Renal cortex interstitium (tissue), 11 donors: ENCODE results near the gene KLHL29. TPM values are rescaled to one million over a fixed set of nuclear protein-coding genes. Genes with fewer than 3 reads are reported as not detected.

Experiments used
- DNase-seq, 11 donors: peaks; one replicate each; pipeline ENCODE4 v3.0.0-alpha.2; 2013; ENCODE audit warnings: low read depth in 9 of 11, low spot score in 4 of 11; ENCODE audit errors: extremely low read depth in 1 of 11
- polyA plus RNA-seq, 3 donors: library from polyadenylated mRNA; unstranded; fragments of 120-200 nt; gene quantifications; one replicate each; pipeline ENCODE4 v1.2.1, GENCODE V29; 2013; ENCODE audit not compliant: insufficient read length in 3 of 3

KLHL29 gene
- polyA plus RNA-seq, 3 donors: 11.8 to 14.6 (median 12.2) TPM

DNA sequence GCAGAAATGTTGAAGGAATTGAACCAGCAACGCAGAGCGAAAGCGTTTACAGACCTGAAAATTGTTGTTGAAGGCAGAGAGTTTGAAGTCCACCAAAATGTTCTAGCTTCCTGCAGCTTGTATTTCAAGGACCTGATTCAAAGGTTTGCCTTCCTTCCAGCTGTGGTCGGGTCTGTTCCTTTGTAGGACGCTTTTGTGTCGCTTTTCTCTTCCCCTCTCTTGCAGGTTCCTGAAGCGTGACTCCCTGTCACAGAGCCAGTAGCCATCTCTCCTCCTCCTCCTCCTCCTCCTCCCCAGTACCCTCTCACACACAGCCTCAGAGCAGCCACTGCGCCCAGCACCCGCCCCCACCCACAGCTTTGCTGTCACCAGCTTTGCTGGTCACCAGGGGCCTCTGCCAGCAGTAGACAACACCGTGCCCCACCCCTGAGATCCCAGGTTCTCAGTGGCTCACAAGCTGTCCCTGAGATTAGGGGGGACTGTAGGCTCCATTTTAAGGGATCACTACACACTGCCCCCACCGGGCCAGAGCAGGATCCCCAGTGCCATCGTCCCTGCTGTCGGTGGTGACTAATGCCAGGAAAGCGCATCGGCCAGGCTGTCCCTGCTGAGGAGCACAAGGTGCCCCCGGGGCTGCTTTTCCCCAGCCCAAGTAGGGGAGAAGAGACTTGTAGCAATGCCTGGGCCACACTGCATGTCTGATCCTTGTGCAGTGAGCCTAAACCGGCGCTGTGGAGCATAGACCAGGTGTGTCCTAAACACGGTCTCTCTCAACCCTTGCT lies 299.6 kb downstream of the KLHL29 start:
- no peak for DNase-seq

DNA sequence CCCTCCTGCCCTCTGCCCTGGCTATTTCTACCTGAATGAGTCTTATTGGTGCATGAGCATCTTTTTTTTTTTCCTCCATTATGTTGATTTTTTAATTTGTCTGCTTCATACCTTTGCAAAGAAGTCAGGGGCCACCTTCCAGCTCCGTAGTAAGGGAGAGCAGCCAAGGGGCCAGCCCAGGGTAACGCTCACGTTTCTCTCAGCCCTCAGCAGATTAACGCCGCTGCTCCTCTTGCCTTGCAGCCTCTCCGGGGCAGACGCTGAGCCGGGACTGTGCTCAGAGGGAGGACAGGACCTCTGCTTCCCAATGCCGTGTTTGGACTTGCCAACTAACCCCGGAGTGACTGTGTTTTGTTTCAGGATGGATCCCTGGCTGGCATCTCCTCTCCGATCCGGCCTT lies 300.2 kb downstream of the KLHL29 start:
- DNase-seq: no peak

DNA sequence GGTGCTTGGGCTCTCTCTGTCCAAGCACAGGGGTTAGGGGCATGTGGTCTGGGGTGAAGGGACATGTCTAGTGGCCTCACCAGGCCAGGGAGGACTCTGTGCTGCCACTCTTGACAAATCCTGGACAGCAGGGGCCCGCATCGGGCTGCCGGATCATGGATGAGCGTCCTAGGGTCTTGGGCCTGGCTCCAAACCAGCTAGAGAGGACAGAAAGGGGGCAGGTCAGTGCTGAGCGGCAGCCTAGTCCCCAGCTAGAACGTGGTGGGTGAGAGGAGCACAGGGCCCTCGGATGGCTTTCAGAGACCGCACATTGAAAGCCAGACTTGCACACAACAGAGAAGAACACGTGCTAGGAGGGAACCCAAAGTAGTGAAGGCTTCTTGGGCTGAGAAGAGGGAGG lies 300.7 kb downstream of the KLHL29 start:
- no peak for DNase-seq

DNA sequence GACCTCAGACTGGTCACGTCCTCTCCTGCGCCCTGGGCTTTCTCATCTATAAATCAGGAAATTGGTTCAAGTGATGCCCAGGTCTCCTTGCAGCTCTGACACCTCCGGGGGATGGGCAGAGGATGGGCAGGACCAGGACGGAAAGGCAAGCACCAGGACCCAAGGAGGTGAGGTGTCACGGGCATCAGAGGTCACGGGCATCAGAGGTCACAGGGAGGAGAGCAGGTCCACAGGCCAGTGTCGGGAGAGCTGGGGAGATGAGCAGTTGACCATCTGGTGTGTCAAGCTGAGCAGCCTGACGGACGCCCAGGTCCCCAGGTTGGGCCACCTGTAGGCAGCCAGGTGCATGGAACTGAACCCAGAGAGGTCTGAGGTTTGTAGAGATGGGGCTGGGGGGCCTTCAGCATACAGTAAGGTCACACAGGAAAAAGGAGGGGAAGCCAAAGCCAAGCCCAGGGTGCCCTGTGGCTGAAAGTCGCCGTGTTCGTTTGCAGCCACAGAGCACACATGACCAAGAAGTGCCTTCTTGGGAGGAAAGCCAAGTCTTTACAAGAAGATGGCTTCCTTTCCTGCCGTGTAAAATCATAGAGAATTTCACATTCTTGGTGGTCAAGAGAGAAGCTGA lies 301.5 kb downstream of the KLHL29 start:
- no peak for DNase-seq

DNA sequence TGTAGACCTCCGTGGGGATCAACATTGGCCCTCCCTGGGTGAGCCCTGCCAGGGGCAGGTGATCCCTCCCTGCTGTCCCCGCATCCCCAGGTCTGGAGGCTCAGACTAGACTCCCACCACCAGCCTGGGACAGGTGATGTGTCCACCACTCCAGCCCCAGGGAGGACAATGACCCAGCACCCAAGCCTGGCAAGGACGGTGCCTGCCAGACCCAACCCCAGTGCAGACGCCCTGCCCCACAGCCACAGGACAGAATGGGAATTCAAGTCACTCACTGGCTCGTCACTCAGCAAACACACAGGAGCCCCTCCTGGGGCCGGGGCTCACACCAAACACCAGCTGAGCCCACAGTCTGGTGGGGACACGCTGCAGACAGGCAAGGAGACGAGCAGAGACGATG lies 302.2 kb downstream of the KLHL29 start:
- no peak for DNase-seq

DNA sequence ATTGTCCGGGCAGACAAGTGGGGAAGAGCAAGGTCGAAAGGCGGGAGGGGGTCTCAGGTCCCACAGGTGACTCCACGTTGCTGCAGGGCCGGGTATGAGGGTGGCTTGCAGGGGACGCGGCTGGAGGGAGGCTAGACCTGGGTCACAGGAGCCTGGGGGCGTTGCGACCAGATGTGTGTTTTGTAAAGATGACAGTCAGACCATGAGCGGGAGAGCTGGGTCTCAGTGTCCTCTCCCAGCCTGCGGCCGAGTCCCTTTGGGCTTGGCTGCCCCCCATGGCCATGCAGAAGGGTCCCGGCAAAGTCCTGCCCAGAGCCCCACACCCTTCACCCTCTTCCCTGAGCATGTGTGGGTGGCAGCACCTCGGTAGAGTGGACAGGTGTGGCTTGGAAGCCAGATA lies 302.7 kb downstream of the KLHL29 start:
- no peak for DNase-seq

DNA sequence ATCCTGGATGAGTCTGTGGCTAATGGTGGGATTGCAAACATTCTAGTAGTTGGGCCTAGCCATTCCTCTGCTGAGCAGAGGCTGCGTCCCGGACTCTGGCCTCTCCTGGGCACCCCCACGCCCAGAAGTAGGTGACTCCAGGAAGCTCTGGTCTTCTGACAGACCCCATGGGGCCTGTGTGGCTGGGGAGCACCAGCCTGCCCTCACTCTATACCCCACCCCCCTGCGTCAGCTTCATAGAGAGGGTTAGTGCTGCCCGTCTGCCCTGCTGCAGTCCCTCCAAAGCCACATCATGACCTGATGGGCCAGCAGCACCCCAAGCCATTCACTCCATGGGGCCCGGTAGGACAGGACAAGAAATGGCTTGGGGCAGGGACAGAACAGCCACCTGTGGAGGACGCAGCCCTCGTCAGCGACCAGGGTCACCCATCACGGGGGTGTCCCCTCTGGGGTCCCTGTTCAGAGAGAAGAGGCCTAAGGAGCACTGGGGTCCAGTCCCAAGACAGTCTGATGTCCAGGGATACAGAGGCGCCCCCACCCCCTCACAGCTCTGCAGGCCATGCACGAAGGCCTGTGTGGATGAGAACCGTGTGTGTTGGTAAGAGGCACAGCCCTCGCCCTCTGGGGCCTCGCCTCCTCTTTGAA lies 303.6 kb downstream of the KLHL29 start:
- no peak for DNase-seq

DNA sequence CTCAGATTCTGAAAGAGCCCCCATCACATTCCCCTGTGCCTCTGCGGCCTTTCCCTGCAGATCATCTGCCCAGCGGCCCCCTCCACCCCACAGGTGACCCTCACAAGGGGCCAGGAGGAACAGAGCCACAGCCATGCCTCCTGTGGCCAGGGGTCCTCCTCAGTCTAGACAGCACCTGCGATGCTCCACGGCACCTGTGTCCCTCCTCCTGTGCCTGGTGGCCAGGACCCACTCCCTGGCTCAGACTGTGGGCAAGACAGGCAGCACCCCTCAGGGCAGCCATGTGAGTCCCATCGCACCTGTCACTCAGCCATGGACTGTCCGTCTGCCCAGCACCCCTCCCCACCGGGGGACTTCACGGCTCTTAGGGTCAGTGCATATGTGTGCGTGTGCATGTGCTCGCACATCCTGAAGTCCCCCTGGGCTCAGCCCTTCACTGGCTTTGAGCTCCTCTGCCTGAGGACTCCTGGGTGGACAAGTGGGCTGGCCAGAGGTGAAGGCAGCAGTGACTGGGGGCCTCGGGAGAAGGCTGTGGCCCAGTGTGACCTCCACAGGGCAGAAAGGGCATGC lies 304.2 kb downstream of the KLHL29 start:
- DNase-seq: no peak

DNA sequence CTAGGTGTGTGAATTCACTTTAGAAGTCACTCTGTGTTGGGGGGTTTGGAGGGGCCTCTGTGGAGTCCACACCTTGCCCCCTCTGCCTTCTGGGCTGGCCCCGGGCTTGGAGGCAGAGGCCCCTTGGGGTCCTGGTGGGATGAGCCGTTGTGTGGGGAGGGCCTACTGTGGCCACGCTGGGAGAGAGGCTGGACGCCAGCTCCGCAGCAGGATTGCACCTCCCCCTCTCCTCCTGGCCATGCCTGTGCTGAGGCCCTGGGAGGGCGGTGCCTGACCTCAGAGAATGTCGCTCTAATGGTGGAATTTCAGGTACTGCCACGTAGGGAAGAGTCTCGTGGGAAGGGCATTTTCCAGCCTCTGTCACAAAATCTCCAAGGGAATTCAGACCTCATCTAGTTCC lies 304.9 kb downstream of the KLHL29 start:
- no peak for DNase-seq

DNA sequence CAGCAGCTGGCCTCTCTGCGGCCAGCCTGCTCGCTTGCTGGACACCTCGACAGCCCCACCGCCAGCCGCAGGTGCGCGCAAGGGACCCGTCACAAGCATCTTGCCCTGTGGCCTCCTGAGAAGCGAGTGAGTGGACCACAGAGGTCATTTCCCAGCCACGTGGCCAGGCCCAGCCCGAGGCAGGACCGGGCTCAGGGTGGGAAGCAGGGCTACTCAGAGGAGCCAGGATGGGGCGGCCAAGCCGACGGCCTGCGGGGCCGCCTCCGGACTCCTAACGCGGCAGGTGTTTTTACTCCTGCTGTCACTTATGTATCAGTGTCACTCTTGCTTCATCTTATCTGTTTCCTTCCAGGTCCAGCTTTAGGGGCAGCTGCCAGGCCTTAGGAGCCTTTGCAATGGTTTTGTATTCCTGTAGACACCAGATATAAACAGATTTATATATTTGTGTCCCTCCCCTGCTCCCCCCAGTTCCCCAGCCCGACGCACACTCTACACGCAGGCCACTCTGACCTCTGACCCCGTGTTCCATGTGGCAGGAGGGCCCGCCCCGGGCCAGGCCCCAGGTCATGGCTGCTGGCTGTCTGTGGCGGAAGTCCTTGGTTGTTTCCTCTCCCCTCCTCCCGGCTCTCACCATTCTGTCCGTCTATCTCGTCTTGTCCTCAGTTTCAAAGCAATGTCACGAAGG lies 305.6 kb downstream of the KLHL29 start:
- DNase-seq: no peak

DNA sequence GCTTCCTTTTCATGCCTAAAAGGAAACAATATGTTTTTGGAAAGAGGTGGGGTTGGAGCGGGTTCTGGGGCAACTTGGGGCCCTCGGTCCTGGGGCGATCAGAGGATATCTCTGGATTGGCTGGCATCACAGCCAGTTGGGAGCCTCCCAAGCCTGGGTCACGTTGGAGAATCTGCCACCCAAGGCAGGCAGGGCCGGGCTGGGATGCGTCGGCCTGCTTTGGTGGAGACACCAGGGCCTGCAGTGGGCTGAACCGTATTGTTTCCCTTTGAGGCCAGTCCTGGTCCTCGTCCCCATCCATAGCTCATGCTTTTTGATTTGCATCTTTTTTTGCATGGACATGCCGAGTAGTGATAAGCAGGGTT lies 306.1 kb downstream of the KLHL29 start:
- no peak for DNase-seq

DNA sequence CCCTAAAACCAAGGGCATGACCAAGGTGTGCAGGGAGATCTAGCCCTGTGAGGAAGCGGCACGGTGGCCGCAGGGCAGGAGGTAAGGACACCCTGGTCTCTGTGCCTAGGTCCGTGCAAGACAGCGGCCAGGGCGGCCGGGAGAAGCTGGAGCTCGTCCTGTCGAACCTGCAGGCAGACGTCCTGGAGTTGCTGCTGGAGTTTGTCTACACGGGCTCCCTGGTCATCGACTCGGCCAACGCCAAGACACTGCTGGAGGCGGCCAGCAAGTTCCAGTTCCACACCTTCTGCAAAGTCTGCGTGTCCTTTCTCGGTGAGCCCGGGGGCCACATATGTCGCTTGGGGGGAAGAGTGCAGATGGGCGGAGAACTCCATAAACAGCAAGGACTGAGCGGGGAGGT lies 306.6 kb downstream of the KLHL29 start:
- no peak for DNase-seq

DNA sequence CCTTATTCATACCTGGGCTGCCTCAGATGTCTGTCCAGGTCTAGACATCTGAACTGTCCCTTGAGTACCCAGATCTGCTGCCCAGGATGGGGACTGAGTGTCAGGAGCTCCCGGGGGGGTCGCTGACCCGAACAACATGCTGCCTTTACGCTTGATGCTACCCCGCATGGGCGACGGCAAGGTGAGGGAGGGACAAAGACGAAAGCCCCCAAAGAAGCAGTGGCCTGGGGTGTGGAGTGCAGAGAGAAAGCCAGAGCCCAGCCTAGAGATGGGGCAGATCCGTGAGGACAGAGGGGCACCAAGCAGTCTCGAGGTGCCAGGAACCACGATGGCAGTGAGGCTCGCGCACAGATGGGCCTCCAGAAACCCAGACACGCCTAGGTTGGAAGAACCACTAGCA lies 307.3 kb downstream of the KLHL29 start:
- DNase-seq: no peak

DNA sequence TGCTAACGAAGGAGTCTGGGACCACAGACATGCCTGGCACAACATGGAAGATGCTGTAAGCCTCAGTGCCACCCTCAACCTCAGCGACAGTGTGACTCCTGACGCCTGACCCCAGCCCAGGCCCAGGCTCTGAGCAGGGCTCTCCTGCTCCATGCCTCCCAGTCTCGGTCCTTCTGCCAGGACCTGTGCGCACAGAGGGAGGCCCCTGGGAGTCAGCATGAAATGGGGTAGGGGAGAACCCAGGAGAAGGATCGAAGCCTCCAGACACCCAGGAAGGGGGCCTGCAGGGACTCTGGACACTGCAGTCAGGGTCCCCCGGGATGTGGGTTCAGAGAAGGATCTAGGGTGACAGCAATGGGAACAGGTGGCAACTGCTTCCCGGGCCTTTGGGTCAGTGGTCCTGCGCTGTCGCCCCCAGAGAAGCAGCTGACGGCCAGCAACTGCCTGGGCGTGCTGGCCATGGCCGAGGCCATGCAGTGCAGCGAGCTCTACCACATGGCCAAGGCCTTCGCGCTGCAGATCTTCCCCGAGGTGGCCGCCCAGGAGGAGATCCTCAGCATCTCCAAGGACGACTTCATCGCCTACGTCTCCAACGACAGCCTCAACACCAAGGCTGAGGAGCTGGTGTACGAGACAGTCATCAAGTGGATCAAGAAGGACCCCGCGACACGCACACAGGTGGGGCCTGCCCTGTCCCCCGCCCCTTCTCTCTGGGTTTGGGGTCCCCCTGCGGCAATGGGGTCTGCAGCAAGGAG lies 308.0 kb downstream of the KLHL29 start:
- DNase-seq: no peak

DNA sequence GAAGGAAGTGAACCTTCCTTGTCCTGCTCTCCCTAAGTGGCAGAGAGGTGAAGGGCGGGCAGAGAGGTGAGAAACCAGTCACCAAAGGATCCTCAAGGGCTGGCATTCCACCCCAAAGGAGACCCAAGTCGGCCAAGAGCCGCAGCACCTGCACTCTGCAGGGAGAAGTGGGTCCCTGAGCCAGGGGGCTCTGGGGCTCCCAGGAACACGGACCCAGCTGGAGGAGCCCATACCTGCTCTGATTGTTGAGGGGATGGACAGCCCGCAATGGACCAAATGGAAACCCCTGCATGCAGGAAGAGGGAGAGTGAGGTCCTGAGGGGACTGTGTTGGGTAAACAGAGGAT lies 308.6 kb downstream of the KLHL29 start:
- no peak for DNase-seq

DNA sequence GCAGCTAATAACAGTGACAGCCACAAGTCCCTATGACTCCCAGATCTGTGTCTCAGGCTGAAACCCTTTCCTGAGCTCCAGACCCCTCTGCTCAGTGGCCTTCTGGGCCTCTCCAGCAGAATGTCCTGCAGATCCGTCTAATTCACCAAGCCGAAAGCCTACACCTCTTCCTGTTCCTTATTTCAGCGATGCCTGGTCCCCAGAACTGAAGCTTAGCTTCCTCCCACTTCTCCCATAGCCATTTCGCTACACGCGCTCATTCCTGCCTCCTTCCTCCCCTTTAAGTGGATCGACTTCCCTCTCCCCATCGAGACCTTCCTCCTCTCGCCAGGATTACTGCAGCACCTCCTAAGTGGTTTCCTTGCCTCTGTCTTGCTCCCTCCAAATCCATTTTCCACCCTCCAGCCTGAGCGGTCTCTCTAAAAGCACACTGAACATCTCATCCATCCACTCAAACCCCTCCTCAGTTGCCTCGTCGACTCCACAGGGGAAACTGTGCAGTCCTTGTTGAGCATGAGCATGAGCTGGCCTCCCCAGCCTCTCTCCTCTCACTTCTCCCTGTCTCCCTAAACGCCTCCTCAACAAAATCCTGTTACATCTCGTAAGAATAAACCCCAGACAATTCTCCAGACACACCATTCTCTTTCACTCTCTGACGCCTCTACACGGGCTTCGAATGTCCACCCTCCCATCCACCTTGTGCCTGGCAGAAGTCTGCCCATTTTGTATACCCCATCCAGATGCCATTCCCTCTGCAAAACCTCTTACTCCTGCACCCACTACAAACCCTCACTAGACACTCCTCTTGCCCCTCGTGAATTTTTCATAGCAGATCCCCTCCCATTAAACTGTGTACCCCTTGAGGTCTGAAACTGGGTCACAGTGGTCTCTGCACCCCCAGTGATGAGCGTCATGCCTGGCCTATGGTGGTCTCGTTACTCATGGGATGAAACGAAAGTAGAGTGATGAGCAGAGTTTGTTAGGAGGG lies 309.4 kb downstream of the KLHL29 start:
- no peak for DNase-seq

DNA sequence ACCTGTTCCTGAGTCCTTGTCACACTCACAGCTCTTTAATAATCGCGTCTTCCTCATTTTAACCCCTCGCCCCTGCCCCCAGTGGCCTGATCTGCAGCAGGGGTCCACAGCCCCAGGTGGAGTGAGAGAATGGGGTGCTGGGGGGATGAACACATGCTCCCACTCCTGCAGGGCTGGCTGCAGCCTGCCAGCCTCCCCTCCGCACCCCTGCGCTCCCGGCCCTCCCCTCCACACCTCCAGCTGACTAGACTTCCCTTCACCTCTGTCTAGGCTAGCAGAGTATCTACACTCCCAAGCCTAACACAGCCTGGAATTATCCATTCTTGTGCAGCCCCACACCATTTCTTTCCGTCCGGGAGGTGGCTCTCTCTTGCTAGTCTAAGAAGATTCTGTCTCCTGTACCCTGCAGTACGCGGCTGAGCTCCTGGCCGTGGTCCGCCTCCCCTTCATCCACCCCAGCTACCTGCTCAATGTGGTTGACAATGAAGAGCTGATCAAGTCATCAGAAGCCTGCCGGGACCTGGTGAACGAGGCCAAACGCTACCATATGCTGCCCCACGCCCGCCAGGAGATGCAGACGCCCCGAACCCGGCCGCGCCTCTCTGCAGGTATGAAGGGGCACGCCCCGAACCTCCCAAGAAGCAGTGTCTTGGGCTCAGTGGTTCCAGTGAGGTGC lies 310.4 kb downstream of the KLHL29 start:
- DNase-seq: no peak
